ENCODE results near the gene ANXA6.

Gene ANXA6

GRCh38 chr5:151126199-151126645 is 31.4 kb downstream of the ANXA6 start:
- DNase-seq, result peak; percentile 60

- DNase-seq, result no peak
Measured at GRCh38 chr5:151125421-151125820, 32.2 kb downstream of the ANXA6 start.

- DNase-seq, result peak; percentile 26
Measured at GRCh38 chr5:151123897-151124751, 33.5 kb downstream of the ANXA6 start.

- no peak for DNase-seq
Measured at GRCh38 chr5:151122828-151123227, 34.8 kb downstream of the ANXA6 start.

- DNase-seq, result no peak
Measured at GRCh38 chr5:151121665-151122064, 35.9 kb downstream of the ANXA6 start.

- no peak for DNase-seq
Measured at GRCh38 chr5:151121095-151121494, 36.5 kb downstream of the ANXA6 start.

- no peak for DNase-seq
Measured at GRCh38 chr5:151118913-151119575, 38.5 kb downstream of the ANXA6 start.

- DNase-seq, result peak; percentile 71
Measured at GRCh38 chr5:151115272-151115905, 42.2 kb downstream of the ANXA6 start.

- no peak for DNase-seq
Measured at GRCh38 chr5:151113651-151114050, 43.9 kb downstream of the ANXA6 start.

- no peak for DNase-seq
Measured at GRCh38 chr5:151110992-151111391, 46.6 kb downstream of the ANXA6 start.

- no peak for DNase-seq
Measured at GRCh38 chr5:151110122-151110681, 47.4 kb downstream of the ANXA6 start.

- DNase-seq, result no peak
Measured at GRCh38 chr5:151108566-151108965, 49.0 kb downstream of the ANXA6 start.

GRCh38 chr5:151107738-151108520 is 49.6 kb downstream of the ANXA6 start:
- DNase-seq, result no peak

GRCh38 chr5:151107084-151107483 is 50.5 kb downstream of the ANXA6 start:
- peak; percentile 37 for DNase-seq

GRCh38 chr5:151106509-151106908 is 51.1 kb downstream of the ANXA6 start:
- no peak for DNase-seq

- peak; percentile 37 for DNase-seq
Measured at GRCh38 chr5:151106043-151106442, 51.5 kb downstream of the ANXA6 start.

- no peak for DNase-seq
Measured at GRCh38 chr5:151105561-151105960, 52.0 kb downstream of the ANXA6 start.

- no peak for DNase-seq
Measured at GRCh38 chr5:151104795-151105194, 52.8 kb downstream of the ANXA6 start.

- DNase-seq, result no peak
Measured at GRCh38 chr5:151101746-151102145, 55.8 kb downstream of the ANXA6 start.

GRCh38 chr5:151101151-151101550 is 56.4 kb downstream of the ANXA6 start:
- DNase-seq, result peak; percentile 90

- peak; percentile 77 for DNase-seq
Measured at GRCh38 chr5:151100681-151101080, 56.9 kb downstream of the ANXA6 start.

GRCh38 chr5:151098768-151099121 is 58.8 kb downstream of the ANXA6 start:
- no peak for DNase-seq
